CD14-positive monocyte (primary cell): Measurements from ENCODE around the gene CD8B. TPM values are rescaled to one million over a fixed set of nuclear protein-coding genes. Genes with fewer than 3 reads are reported as not detected.
"Not testable (repeated sequence)": the region's sequence is repeated elsewhere in the genome, so short reads cannot be mapped to it uniquely, and the experiment has no call there.

Experiments
- DNase-seq, 3 donors: peaks; one replicate each; pipeline ENCODE4 v3.0.0-alpha.2; 2011 to 2022
- H2AFZ ChIP-seq: 2 replicates; pipeline ENCODE4 v1.6.0; 2012; ENCODE audit warnings: mild to moderate bottlenecking, low read depth, low read length, inconsistent platforms; ENCODE audit not compliant: insufficient read depth, poor library complexity, severe bottlenecking
- H3K27ac ChIP-seq, 2 donors: 1 replicate in 1 of 2; 2 replicates in 1 of 2; pipeline ENCODE4 v1.5.1; 2012 to 2013; ENCODE audit warnings: low read length in 2 of 2, control low read depth in 1 of 2, inconsistent platforms in 1 of 2, low read depth in 1 of 2, mild to moderate bottlenecking in 1 of 2
- H3K27me3 ChIP-seq, 2 donors: one replicate each; pipeline versions ENCODE4 v1.6.0 to v1.6.1; 2011 to 2013; ENCODE audit warnings: low read length in 2 of 2; ENCODE audit not compliant: control insufficient read depth in 2 of 2, insufficient read depth in 2 of 2
- H3K36me3 ChIP-seq, 2 donors: replicated peaks in 1 of 2; 1 replicate in 1 of 2; 2 replicates in 1 of 2; pipeline versions ENCODE4 v1.5.1 to v1.6.1; 2012 to 2013; ENCODE audit warnings: low read length in 2 of 2, control low read depth in 1 of 2, inconsistent platforms in 1 of 2, mild to moderate bottlenecking in 1 of 2; ENCODE audit not compliant: insufficient read depth in 2 of 2, control insufficient read depth in 1 of 2
- H3K4me1 ChIP-seq, 2 donors: 1 replicate in 1 of 2; 2 replicates in 1 of 2; pipeline versions ENCODE4 v1.5.1 to v1.6.1; 2012 to 2013; ENCODE audit warnings: low read length in 2 of 2, control low read depth in 1 of 2, inconsistent platforms in 1 of 2, mild to moderate bottlenecking in 1 of 2, moderate library complexity in 1 of 2; ENCODE audit not compliant: insufficient read depth in 2 of 2, control insufficient read depth in 1 of 2
- H3K4me2 ChIP-seq: replicated peaks from 2 replicates; pipeline ENCODE3; 2012; ENCODE audit warnings: low read length, moderate library complexity, mild to moderate bottlenecking; ENCODE audit not compliant: poor library complexity, severe bottlenecking; ENCODE audit errors: extremely low read depth
- H3K4me3 ChIP-seq, 3 experiments: fragments of 200-600 bp in 1 of 3; sonication (generic) in 1 of 3; replicated peaks in 1 of 3; 1 replicate in 2 of 3; 2 replicates in 1 of 3; pipeline ENCODE4 v1.5.1; 2011 to 2013; ENCODE audit warnings: low read length in 3 of 3, mild to moderate bottlenecking in 3 of 3, control low read depth in 2 of 3, low read depth in 2 of 3, inconsistent platforms in 1 of 3, moderate library complexity in 1 of 3
- H3K79me2 ChIP-seq: 2 replicates; pipeline ENCODE4 v1.6.0; 2012; ENCODE audit warnings: mild to moderate bottlenecking, control low read depth, inconsistent platforms, low read length, moderate library complexity; ENCODE audit not compliant: insufficient read depth
- H3K9ac ChIP-seq: 2 replicates; pipeline ENCODE4 v1.6.0; 2017; ENCODE audit warnings: low read length, mild to moderate bottlenecking; ENCODE audit not compliant: insufficient read depth, poor library complexity, severe bottlenecking
- H3K9me3 ChIP-seq, 2 donors: replicated peaks in 1 of 2; 1 replicate in 1 of 2; 2 replicates in 1 of 2; pipeline versions ENCODE4 v1.5.1 to v1.6.1; 2012 to 2013; ENCODE audit warnings: low read length in 2 of 2, control low read depth in 1 of 2; ENCODE audit not compliant: control insufficient read depth in 1 of 2, insufficient read depth in 1 of 2
- H4K20me1 ChIP-seq: 2 replicates; pipeline ENCODE4 v1.6.0; 2012; ENCODE audit warnings: mild to moderate bottlenecking, low read length, control low read depth, moderate library complexity; ENCODE audit not compliant: insufficient read depth
- H3K27ac Mint-ChIP-seq, 7 donors: one replicate each; pipeline ENCODE4 v1.8.0; 2020; ENCODE audit warnings: mild to moderate bottlenecking in 7 of 7, mixed read lengths in 7 of 7, moderate library complexity in 6 of 7, inconsistent platforms in 2 of 7
- H3K27me3 Mint-ChIP-seq, 3 donors: one replicate each; pipeline ENCODE4 v1.8.0; 2021 to 2022; ENCODE audit warnings: low read depth in 3 of 3, mild to moderate bottlenecking in 3 of 3, mixed read lengths in 3 of 3, moderate library complexity in 3 of 3, inconsistent platforms in 1 of 3
- H3K36me3 Mint-ChIP-seq, 2 donors: one replicate each; pipeline ENCODE4 v1.8.0; 2020; ENCODE audit warnings: mixed read lengths in 2 of 2, inconsistent platforms in 1 of 2, mild to moderate bottlenecking in 1 of 2
- H3K4me1 Mint-ChIP-seq: one replicate; pipeline ENCODE4 v1.8.0; 2020; ENCODE audit warnings: mild to moderate bottlenecking, mixed read lengths
- H3K4me3 Mint-ChIP-seq, 2 donors: one replicate each; pipeline ENCODE4 v1.8.0; 2020; ENCODE audit warnings: mild to moderate bottlenecking in 2 of 2, mixed read lengths in 2 of 2, moderate library complexity in 1 of 2
- H3K9me3 Mint-ChIP-seq, 7 donors: one replicate each; pipeline ENCODE4 v1.8.0; 2020 to 2022; ENCODE audit warnings: mixed read lengths in 7 of 7, mild to moderate bottlenecking in 6 of 7, moderate library complexity in 6 of 7, inconsistent platforms in 2 of 7
- WGBS: methylation state at CpG from one replicate; pipeline ENCODE4 v1.1.5; 2013; ENCODE audit warnings: missing lambda C conversion rate; ENCODE audit not compliant: insufficient coverage; 5-methylcytosine and 5-hydroxymethylcytosine counted together
- intact Hi-C, 2 donors: fragments of 100-400 bp; cut with micrococcal nuclease; formaldehyde crosslinking; loops; one replicate each; pipeline versions ENCODE4 v1.15.0 to v1.15.1; 2023
- polyA minus RNA-seq: library from RNA; depleted of rRNA, polyadenylated mRNA; stranded (reverse); fragments of >200 nt; gene quantifications from 2 replicates; pipeline ENCODE4 v1.2.3, GENCODE V29; 2012
- polyA plus RNA-seq, 3 donors: library from polyadenylated mRNA; depleted of rRNA in 1 of 3; unstranded in 2 of 3; stranded (reverse) in 1 of 3; fragments of 300-500 nt in 2 of 3; fragments of >200 nt in 1 of 3; fragmentation: Illumina TruSeq in 2 of 3; gene quantifications; 1 replicate in 2 of 3; 2 replicates in 1 of 3; pipeline ENCODE4 v1.2.3, GENCODE V29; 2012 to 2021
- total RNA-seq, 12 experiments: library from RNA in 1 of 12; stranded (reverse) in 1 of 12; fragments of 120-200 nt in 1 of 12; gene quantifications; one replicate each; pipeline ENCODE4 v1.2.4 and lab custom pipeline; 2013 to 2026; ENCODE audit warnings: mixed read lengths in 6 of 12, inconsistent platforms in 1 of 12

The CD8B gene
- 0.13 TPM for total RNA-seq (2013)
- 1 to 10 TPM in 2 of 3 donors, not detected in 1; 1.5 to 1.6 TPM for polyA plus RNA-seq
- 0.16 TPM in 1 of 2 replicates, not detected in the other for polyA minus RNA-seq
- 0 to 0.75 (median 0.12) reads per million in 11 experiments for total RNA-seq (lab: John Stamatoyannopoulos, UW)

GRCh38 chr2:86861628-86862379, at the start of gene CD8B:
Gene CD8B, minus strand, starts transcription at chr2:86861886. Its CDS starts 21 bp downstream, at chr2:86861865.
- peaks cover 16 to 24% (median 20%) of the 10 kb centered on the region in 3 donors for H3K27me3 Mint-ChIP-seq
- intact Hi-C loops, H3K9ac ChIP-seq, H4K20me1 ChIP-seq, H3K36me3 Mint-ChIP-seq, H3K27ac Mint-ChIP-seq, H3K9me3 ChIP-seq, H3K9me3 Mint-ChIP-seq, H3K79me2 ChIP-seq, DNase-seq, H3K4me2 ChIP-seq, H3K4me1 Mint-ChIP-seq, H3K36me3 ChIP-seq, H3K27ac ChIP-seq, H3K4me1 ChIP-seq: not testable (repeated sequence)
- Histone ChIP-seq H3K27me3 (peaks cover 3 to 14% of the 10 kb centered on the region in 2 donors), H3K4me3 (peak within 1 kb of the TSS in 1 of 3 experiments; percentile 42), H2AFZ (peak within 1 kb of the TSS; percentile 35)
- under 1% methylated on average over 24 of the region's 55 CpGs for WGBS
- peak within 1 kb of the TSS in 1 of 2 donors; percentile 83 for H3K4me3 Mint-ChIP-seq

- intact Hi-C loops, H3K36me3 ChIP-seq, H3K4me3 ChIP-seq, H3K9me3 ChIP-seq, H4K20me1 ChIP-seq, H3K9ac ChIP-seq, H3K27ac ChIP-seq, H3K79me2 ChIP-seq, H3K27me3 Mint-ChIP-seq, H3K36me3 Mint-ChIP-seq, H3K27me3 ChIP-seq, DNase-seq, H2AFZ ChIP-seq, H3K4me1 Mint-ChIP-seq, H3K4me3 Mint-ChIP-seq, H3K27ac Mint-ChIP-seq, H3K4me1 ChIP-seq, H3K9me3 Mint-ChIP-seq, H3K4me2 ChIP-seq: not testable (repeated sequence)
- WGBS, result no CpG with 5 or more reads among the region's 1 CpG
These were observed 44.2 kb upstream of the CD8B start for GRCh38 chr2:86905868-86906267.

- H3K4me1 ChIP-seq, intact Hi-C loops, H3K4me2 ChIP-seq, H3K9me3 ChIP-seq, H3K36me3 Mint-ChIP-seq, H4K20me1 ChIP-seq, H3K27ac Mint-ChIP-seq, H3K9me3 Mint-ChIP-seq, H3K4me3 ChIP-seq, H3K27me3 Mint-ChIP-seq, H3K4me3 Mint-ChIP-seq, H2AFZ ChIP-seq, DNase-seq, H3K27me3 ChIP-seq, H3K79me2 ChIP-seq, H3K9ac ChIP-seq, H3K4me1 Mint-ChIP-seq, H3K36me3 ChIP-seq, H3K27ac ChIP-seq: not testable (repeated sequence)
- no CpG with 5 or more reads among the region's 4 CpGs for WGBS
These were observed 39.0 kb upstream of the CD8B start for GRCh38 chr2:86900687-86901086.

GRCh38 chr2:86886026-86886425, 24.3 kb upstream of the CD8B start:
- no CpG with 5 or more reads among the region's 3 CpGs for WGBS
- H3K9ac ChIP-seq, H3K79me2 ChIP-seq, H3K36me3 Mint-ChIP-seq, H3K27me3 ChIP-seq, H3K9me3 Mint-ChIP-seq, H3K27me3 Mint-ChIP-seq, DNase-seq, H3K4me3 ChIP-seq, H2AFZ ChIP-seq, H3K27ac ChIP-seq, H3K36me3 ChIP-seq, H3K4me2 ChIP-seq, H3K9me3 ChIP-seq, H3K4me1 Mint-ChIP-seq, intact Hi-C loops, H3K4me1 ChIP-seq, H4K20me1 ChIP-seq, H3K4me3 Mint-ChIP-seq, H3K27ac Mint-ChIP-seq: not testable (repeated sequence)
